Peyer's patch (tissue), 4 donors: ENCODE measurements around the gene OR5AU1. TPM values are rescaled to one million over a fixed set of nuclear protein-coding genes. Genes with fewer than 3 reads are reported as not detected.
"Not testable (repeated sequence)": the region's sequence is repeated elsewhere in the genome, so short reads cannot be mapped to it uniquely, and the experiment has no call there.

ENCODE experiments used
- DNase-seq, 3 donors: peaks; one replicate each; pipeline ENCODE4 v3.0.0-alpha.2; 2017 to 2019
- H3K27ac ChIP-seq, 4 donors: fragments of 200-600 bp; sonication (generic); one replicate each; pipeline ENCODE4 v1.5.1; 2016 to 2019
- H3K27me3 ChIP-seq, 2 donors: fragments of 200-600 bp; sonication (generic); one replicate each; pipeline ENCODE4 v1.5.1; 2019
- H3K36me3 ChIP-seq, 3 donors: fragments of 200-600 bp; sonication (generic); one replicate each; pipeline ENCODE4 v1.5.1; 2016 to 2019
- H3K4me1 ChIP-seq, 4 donors: fragments of 200-600 bp; sonication (generic); one replicate each; pipeline ENCODE4 v1.5.1; 2016 to 2019
- H3K4me3 ChIP-seq, 4 donors: fragments of 200-600 bp; sonication (generic); 1 replicate in 3 of 4; 2 replicates in 1 of 4; pipeline ENCODE4 v1.5.1; 2016 to 2019; ENCODE audit warnings: mild to moderate bottlenecking in 1 of 4
- H3K9me3 ChIP-seq, 4 donors: fragments of 200-600 bp; sonication (generic); one replicate each; pipeline ENCODE4 v1.5.1; 2016 to 2019; ENCODE audit warnings: mild to moderate bottlenecking in 1 of 4
- POLR2A ChIP-seq, 2 donors: fragments of 450-650 bp; IDR thresholded peaks; one replicate each; pipeline ENCODE4 v1.5.1; 2017; ENCODE audit warnings: antibody characterized with exemption in 2 of 2, mild to moderate bottlenecking in 2 of 2, moderate library complexity in 2 of 2
- total RNA-seq, 4 donors: library from RNA; depleted of rRNA; stranded (reverse); fragments of >200 nt; gene quantifications; one replicate each; pipeline ENCODE4 v1.1.0, GENCODE V29; 2016
- TF ChIP-seq, protein P1 (sequence below), 6 experiments: fragments of 450-650 bp in 4 of 6; fragments of 200-600 bp in 2 of 6; sonication (generic) in 1 of 6; IDR thresholded peaks; one replicate each; pipeline ENCODE4 v1.5.1; 2017 to 2019; ENCODE audit warnings: antibody characterized with exemption in 6 of 6, mild to moderate bottlenecking in 3 of 6, moderate library complexity in 1 of 6

The OR5AU1 gene
- total RNA-seq, 4 donors from 2014 or later, result not detected

GRCh38 chr14:21163871-21164291 lies 8.0 kb upstream of the OR5AU1 start:
- Histone ChIP-seq H3K27ac (no peak overlapping the region), H3K9me3 (no peaks in the 10 kb centered on the region), H3K4me1 (no peaks in the 10 kb centered on the region), H3K4me3 (no peak overlapping the region), H3K27me3 (no peaks in the 10 kb centered on the region), H3K36me3 (no peaks in the 10 kb centered on the region)
- TF ChIP-seq, protein P1, sequence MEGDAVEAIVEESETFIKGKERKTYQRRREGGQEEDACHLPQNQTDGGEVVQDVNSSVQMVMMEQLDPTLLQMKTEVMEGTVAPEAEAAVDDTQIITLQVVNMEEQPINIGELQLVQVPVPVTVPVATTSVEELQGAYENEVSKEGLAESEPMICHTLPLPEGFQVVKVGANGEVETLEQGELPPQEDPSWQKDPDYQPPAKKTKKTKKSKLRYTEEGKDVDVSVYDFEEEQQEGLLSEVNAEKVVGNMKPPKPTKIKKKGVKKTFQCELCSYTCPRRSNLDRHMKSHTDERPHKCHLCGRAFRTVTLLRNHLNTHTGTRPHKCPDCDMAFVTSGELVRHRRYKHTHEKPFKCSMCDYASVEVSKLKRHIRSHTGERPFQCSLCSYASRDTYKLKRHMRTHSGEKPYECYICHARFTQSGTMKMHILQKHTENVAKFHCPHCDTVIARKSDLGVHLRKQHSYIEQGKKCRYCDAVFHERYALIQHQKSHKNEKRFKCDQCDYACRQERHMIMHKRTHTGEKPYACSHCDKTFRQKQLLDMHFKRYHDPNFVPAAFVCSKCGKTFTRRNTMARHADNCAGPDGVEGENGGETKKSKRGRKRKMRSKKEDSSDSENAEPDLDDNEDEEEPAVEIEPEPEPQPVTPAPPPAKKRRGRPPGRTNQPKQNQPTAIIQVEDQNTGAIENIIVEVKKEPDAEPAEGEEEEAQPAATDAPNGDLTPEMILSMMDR (IDR thresholded peaks at IDR 0.05), result no peak
- TF ChIP-seq POLR2A (IDR thresholded peaks at IDR 0.05), result no peak
- no peak for DNase-seq

DNA sequence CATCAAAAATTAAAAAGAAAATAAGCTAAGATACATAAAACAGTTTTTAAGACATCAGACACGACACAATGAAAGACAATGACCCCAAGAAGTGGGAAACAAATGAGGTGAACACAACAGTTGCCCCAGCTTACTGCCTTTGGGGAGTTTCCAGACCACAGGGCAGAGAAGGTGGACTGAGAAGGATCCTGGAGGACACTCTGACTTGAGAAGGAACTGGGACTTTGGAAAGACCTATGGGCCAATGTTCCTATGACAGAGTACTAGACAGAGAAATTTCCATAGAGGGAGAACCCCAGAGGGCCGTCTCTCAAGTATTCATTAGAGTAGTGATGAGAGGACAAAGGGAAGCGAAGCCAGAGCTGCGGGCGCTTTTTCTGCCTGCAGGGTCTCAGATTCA lies 6.2 kb upstream of the OR5AU1 start:
- Histone ChIP-seq H3K27me3 (no peaks in the 10 kb centered on the region), H3K36me3 (no peaks in the 10 kb centered on the region), H3K9me3 (no peaks in the 10 kb centered on the region), H3K4me3 (no peak overlapping the region), H3K27ac (no peak overlapping the region), H3K4me1 (no peaks in the 10 kb centered on the region)
- no peak for TF ChIP-seq POLR2A (IDR thresholded peaks at IDR 0.05)
- TF ChIP-seq, protein P1 (IDR thresholded peaks at IDR 0.05), result no peak
- no peak for DNase-seq

- DNase-seq, result no peak
- Histone ChIP-seq H3K9me3 (no peaks in the 10 kb centered on the region), H3K36me3 (no peaks in the 10 kb centered on the region), H3K27me3 (no peaks in the 10 kb centered on the region), H3K27ac (no peak overlapping the region), H3K4me3 (no peak overlapping the region), H3K4me1 (no peaks in the 10 kb centered on the region)
- no peak for TF ChIP-seq POLR2A (IDR thresholded peaks at IDR 0.05)
- TF ChIP-seq, protein P1 (IDR thresholded peaks at IDR 0.05), result no peak
These were observed 4.3 kb upstream of the OR5AU1 start for GRCh38 chr14:21160061-21160610.

- H3K27ac ChIP-seq, H3K4me3 ChIP-seq, H3K27me3 ChIP-seq, H3K9me3 ChIP-seq, H3K36me3 ChIP-seq, H3K4me1 ChIP-seq, DNase-seq: not testable (repeated sequence)
These were observed 2.3 kb upstream of the OR5AU1 start for GRCh38 chr14:21158175-21158574.

DNA sequence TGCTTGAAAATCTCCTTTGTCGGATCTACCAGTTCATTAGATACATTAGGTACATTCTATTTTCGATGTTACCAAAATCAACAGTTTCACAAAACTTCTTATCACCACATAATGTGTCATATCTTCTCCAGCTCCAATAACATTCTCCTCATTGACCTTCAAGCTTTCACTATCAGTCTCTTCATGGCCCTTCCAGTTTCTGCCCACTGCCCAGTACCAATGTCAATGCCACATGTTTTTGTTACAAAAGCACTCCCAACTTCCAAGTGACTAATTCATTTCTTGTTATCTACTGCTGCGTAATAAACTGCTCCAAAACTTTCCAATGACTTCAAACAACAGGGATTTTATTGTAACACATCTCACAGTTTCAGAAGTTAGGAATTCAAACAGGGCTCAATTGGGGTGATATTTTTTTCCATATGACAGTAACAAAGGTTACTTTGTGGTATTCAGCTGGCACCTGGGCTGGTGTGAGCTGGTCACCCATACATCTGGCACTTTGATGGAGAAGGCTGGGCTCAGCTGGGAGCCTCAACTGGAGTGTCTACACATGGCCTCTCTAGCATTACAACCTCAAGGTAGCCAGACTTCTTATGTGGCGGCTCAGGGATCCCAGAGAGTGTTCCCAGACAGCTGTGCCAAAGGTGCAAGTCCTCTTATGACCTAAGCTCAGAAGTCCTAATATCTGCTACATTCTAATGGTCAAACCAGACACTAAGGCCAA lies 6.1 kb downstream of the OR5AU1 start:
- no peaks in the 10 kb centered on the region for H3K4me1 ChIP-seq
- H3K27me3 ChIP-seq, result no peaks in the 10 kb centered on the region
- peaks cover 0 to 6% (median 0%) of the 10 kb centered on the region in 4 donors for H3K9me3 ChIP-seq
- H3K27ac ChIP-seq, result no peak overlapping the region
- DNase-seq, result no peak
- no peak for TF ChIP-seq POLR2A (IDR thresholded peaks at IDR 0.05)
- TF ChIP-seq, protein P1 (IDR thresholded peaks at IDR 0.05), result no peak
- H3K36me3 ChIP-seq, result no peaks in the 10 kb centered on the region
- no peak overlapping the region for H3K4me3 ChIP-seq

DNA sequence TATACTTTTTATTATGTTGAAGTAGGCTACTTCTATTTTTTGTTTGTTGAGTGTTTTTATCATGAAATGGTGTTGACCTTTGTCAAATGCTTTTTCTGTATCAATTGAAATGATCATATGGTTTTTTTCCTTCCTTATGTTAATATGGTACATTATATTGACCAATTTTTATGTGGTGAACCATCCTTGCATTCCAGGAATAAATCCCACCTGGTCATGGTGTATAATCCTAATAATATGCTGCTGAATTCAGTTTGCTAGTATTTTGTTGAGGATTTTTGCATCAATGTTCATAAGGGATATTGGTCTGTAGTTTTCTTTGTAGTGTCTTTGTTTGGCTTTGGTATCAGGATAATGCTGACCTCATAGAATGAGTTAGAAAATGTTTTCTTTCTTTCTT lies 10.4 kb downstream of the OR5AU1 start:
- H3K4me1 ChIP-seq, result no peaks in the 10 kb centered on the region
- H3K4me3 ChIP-seq, result no peak overlapping the region
- H3K9me3 ChIP-seq, result peaks cover 0 to 6% (median 0%) of the 10 kb centered on the region in 4 donors
- H3K27ac ChIP-seq, result no peak overlapping the region
- no peaks in the 10 kb centered on the region for H3K36me3 ChIP-seq
- H3K27me3 ChIP-seq, result no peaks in the 10 kb centered on the region
- no peak for TF ChIP-seq POLR2A (IDR thresholded peaks at IDR 0.05)
- DNase-seq, result no peak
